HTERT RPE-1 (cell line): ENCODE data around the gene CETN2.
"Not testable (repeated sequence)": the region's sequence is repeated elsewhere in the genome, so short reads cannot be mapped to it uniquely, and the experiment has no call there.

Experiments
- in situ Hi-C: fragments of 300-500 bp; cut with MboI; formaldehyde crosslinking; loops from 4 replicates; pipeline ENCODE4 v1.14.3; 2020; ENCODE audit warnings: low sequenced_read_pairs

Gene CETN2

DNA sequence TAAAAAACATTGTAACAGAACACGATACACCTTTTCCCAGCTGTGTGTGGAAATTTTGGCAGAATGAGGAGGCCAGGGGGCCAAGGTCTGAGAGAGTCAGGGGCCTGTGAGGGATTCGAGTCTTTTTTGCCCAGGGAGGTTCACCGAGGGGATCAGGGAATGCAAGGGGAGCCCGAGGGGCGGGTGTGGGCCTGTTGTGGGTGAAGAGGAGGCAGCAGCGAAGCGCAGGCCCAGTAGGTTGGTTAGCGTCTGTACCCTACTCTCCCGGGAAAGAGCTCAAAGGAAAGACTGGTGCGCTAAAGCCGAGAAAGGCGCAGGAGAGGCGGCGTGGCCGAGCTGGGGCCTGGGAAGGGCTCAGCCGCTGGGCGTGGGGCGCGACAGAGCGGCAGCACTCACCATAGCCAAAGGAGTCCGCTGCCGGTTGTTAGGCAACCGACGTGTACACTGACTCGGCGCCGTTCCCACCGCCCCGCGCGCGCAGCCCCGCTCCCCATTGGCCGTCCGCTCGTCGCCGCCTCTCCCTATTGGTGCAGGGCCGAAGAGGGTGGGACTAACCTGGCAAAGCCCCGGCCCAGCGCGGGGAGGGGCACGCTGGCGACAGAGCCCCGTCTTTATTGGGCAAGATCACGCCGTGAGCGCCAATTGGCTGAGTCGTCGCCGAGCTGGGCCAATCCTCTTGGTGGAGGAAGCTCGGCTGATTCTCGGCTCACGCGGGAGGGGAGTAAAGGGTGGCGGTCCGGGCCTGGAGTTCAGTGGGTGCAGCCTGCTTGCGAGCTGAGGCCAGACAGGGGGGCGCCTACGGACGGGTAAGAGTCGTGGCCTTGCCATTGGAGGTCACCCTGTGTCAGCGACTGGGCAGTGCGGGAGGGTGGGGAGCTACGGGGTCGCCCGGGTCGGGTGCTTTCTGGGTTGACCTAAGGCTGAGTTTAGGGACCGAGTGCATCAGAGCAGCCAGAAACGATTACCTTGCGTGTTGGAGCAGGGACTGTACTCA is at the start of gene CETN2, which contains the start of gene NSDHL:
Gene CETN2, minus strand, starts transcription at position 446 of the 994 bp plus-strand sequence. Its CDS starts 47 bp downstream, at position 399.
Gene NSDHL, plus strand, starts transcription at position 752 of the 994 bp plus-strand sequence. CDS start 15,262 bp downstream, outside the sequence.
- in situ Hi-C loops, result no loop called here

DNA sequence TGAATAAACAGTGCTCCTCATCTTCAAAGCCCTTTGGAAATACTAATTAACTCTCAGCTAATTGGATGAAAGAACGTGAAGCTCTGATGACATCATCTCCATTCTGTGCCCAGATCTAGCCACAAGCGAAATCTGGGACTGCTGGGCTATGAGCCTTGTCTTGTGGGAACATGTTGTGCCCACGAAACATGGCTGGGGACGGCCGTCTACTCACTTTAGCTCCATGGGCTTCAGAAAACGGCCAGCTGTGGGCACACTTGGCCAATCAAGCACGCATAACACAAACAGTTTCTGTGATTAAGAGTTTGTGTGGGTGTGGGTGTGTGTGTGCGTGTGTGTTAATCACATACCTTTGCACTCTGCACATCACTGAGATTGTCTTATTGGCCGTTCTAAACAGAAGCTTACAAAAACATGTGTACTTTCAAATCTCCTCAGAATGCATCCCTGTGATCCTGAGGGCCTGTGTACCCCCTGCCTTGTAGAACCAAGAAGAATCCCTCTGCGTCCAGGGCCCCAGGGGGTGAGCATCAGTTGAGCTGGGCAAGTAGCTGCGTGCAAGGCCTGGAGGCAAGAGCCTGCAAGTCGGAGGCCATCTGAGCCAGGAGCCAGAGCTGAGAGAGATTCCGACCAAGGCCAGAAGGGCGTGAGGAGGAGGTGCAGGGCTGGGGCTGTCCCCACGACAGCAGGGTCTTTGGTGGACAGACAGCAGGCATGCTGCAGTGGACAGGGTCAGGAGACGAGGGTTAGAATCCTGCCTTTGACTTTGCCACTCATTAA is 48.6 kb upstream of the CETN2 start:
- in situ Hi-C loops, result no loop called here

DNA sequence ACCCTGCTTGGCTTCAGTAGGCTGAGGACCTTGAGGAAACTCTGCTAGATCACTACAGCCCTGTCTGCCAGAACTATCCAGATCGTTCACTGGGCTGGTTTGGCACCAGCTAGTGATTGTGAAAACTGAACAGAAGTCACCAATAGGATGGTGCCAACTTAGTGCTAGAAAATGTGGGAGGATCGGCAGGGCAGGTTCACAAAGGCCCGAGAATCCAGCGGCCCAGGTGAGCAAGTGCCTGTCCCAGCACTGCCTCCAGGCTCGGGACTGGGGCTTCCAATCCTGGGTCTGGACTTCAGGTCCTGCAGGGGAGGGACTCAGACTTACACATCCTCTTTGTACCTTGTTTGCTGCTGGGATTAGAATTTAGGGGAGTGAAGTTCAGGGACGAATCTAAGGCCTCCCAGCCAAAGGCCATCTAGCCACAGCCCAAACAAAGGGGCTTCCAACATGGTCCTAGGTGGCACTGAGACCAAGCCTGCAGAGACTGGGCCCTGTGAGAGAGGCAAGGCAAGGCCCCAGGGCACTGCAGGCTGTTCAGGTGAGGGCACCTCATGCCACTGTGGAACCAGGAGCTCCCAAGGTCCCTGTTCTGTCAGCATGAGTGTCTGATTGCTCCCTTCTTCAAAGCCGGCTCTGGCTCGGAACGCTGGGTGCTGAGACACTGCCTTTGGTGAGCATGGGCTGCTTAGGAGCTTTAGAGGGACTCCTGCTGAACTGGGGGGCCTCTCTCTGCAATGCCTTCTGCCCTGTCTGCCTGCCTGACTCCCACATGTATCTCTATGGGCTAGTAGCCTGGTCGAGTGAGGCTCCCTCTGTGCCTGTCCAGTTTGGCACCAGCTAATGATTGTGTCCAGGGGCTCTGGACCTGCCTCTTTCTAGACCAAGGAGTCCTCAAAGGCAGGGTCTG is 46.6 kb upstream of the CETN2 start:
- in situ Hi-C loops, result no loop called here

DNA sequence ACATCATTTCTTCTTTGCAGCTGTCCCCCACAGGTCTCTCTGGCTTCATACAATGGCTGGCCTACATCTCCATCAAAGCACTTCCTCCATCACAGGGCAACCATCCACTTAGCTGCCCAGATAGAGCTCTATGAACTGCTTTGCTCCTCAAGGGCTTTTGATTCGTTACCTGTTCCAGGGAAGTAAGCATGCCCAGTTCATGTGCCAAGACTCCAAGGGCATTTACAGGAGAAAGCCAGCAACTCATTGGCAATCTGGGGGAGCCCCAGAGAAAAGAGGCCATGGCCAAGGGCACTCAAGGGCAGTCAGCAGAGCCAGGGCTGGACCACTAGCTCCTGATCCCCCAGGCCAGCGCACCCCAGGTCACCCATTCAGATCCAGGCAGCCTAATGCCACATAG is 42.8 kb upstream of the CETN2 start:
- in situ Hi-C loops, result no loop called here

DNA sequence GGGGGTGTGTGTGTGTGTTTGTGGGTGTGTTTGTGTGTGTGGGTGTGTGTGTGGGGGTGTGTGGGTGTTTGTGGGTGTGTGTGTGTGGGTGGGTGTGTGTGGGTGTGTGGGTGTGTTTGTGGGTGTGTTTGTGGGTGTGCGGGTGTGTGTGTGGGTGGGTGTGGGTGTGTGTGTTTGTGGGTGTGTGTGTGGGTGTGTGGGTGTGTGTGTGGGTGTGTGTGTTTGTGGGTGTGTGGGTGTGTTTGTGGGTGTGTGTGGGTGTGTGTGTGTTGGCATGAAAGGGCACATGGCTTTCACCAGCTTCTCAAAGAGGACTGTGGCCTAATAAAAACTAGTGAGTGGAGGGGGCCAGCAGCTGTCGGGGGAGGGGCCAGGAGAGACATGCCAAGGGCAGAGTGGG is 42.0 kb upstream of the CETN2 start:
- in situ Hi-C loops, result no loop called here

DNA sequence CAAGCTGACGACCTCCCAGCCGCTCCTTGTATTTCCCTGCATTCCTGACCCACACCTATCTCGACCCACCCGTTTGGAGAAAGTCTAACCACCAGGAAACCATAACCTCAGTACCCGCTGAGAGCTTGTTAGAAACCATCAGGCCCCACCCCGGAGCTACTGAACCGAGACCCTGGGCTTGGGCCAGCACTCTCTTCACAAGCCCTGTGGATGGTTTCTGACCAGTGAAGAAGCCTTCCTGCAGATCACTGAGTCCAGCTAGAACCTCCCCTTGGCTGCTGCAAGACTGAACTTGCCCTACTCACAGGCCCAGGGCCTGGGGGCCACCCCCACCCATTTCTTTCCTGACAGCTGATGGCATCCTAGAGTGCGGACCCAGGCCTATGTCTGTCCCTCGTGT is 40.7 kb upstream of the CETN2 start:
- in situ Hi-C loops, result no loop called here

DNA sequence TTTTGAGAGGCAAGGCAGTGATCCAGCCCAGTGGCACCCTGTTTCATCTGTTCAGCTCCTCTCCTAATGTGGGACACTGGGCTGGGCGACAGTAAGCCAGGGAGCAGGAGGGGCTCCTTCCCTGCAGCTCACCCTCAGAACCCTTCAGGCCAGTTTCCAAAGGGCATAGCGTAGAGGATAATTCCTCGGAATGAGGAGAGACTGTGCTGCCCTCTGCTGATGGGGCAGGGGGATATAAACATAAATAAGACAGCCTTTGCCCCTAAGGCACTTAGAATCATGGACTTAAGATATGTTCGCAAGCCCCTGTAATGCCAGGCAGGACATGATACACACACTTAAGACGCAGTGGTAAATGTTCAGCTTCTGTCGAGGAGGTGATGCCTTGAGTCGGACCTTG is 39.4 kb upstream of the CETN2 start:
- in situ Hi-C loops, result no loop called here

DNA sequence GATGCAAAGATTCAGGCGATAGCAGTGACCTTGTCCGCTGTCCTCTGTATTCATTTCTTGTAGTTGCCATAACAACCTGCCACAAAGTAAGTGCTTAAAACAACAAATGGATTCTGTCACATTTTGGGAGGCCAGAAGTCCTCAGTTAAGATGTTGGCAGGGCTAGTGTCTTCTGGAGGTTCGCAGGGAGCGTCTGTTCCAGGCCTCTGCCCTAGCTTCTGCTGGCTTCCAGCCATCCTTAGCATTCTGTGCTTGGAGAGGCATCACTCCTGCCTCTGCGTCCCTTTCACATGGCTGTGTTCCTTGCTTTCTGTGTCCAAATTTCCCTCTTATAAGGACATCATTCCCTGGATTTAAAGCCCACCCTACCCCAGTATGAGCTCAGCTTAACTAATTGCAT is 35.8 kb upstream of the CETN2 start:
- in situ Hi-C loops, result no loop called here

DNA sequence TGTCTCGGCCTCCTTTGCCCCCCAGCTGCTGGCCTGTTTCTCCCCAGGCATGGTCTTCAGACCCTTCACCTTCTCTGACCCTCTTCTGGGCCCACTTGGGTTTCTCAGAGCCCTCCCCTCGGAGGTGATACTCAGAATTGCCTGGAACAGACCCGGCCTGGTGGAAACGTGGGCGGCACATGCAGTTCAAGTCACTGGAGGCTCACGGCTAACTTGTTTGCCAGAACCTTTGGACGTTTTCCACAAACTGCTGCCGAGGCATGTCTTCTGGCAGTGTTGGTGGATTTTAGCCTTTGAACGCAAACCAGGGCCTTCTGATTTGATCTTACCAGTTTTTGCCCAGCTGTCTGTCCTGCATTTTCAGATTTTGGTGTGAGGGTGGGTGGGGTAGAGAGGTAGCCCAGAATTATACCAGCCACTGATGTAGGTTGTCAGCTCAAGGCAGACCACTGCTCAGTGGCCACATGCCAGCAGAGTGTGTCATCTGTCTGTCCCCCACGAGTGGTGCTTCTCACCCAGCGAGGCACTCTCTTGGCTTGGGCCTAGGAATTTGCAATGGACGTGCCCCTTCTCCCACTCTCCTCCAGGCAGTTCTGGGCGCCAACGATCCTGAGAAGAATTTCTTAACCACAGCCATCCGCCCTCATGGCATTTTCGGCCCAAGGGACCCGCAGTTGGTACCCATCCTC is 34.8 kb upstream of the CETN2 start:
- in situ Hi-C loops, result no loop called here

DNA sequence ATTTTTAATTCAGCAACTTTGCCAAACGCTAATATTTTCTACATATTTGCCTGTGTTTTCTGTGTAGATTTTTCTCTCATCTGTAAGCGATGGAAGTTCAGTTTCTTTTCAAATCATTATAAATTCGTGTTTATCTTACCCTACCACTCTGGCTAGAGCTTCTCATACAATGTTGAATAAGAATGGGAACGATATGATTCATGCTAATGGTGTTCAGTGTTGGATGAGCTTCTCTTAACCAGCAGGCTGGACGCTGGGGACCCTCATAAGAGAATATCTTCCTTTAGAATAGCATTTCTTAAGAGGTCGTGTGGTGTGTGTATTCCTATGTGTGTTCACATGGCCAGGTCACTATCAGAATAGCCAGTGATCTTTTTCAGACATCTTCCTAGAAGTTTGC is 31.3 kb upstream of the CETN2 start:
- in situ Hi-C loops, result no loop called here

DNA sequence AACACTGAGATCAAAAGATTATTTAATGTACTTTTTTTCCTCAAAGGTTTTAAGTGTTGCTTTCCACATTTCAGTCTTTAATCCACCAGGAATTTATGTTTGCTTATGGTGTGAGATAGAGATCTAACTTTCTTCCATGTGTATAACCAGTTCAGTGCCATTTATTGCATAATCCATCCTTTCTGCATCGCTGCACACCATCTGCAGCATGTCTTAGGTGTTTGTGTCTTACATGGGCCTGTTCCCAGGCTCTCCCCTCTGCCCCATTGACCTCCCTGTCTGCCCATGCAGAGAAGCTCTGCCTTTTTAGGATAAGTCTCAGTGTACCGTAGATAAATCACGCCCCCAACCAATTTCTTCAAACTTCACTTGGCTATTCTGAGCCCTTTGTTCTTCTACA is 30.6 kb upstream of the CETN2 start:
- in situ Hi-C loops, result no loop called here

DNA sequence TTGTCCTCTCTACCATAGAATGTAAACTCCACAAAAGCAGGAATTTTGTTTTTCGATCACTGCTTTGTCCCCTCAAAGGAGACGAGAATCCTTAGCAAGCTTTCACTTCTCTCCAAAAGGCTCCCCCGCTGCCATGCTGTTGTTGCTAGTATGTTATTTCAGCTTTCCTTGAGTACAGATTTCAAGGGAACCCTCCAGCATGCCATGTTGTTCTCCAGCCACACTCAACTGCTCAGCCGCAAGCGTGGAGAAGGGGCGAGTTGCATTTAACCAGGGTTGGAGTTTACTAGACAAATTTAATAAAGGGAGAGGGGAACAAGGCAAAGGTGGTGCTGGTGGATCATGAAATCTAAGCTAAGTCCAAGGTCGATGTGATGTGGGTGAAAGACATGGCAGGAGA is 23.4 kb upstream of the CETN2 start:
- in situ Hi-C loops, result no loop called here

DNA sequence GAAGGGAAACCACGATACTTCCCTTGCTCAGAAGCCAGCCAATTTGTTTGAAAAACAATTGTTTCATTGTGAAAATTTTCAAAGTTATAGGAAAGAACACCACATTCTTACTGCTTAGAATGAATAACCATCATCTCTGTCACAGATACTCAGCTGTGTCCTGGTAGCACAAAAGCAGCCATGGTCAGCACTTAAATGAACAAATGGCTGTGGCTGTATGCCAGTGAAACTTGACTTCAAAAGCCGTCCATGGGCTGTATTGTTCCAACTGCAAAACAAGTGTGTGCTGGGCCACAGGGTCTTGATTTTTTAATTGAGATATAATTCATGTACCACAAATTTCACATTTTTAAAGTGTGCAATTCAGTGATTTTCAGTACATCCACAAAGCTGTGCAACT is 19.9 kb upstream of the CETN2 start:
- in situ Hi-C loops, result no loop called here

DNA sequence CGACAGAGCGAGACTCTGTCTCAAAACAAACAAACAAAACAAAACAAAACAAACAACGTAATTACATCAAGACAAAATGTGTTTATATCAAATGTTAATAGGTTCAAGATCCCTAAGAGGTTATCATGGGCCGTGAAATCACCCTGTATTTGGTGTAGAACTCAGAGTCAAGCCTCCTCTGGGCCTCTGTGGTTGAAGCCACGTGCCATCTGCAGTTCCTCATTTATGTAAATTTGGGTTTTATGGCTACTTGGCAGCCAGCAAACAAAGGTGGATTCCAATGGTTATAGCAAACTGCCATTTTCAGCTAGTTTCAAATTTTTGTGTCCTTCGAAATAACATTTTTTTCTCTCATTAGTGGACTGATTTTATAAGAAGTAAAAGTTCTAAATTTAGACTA is 16.7 kb upstream of the CETN2 start:
- in situ Hi-C loops, result no loop called here

DNA sequence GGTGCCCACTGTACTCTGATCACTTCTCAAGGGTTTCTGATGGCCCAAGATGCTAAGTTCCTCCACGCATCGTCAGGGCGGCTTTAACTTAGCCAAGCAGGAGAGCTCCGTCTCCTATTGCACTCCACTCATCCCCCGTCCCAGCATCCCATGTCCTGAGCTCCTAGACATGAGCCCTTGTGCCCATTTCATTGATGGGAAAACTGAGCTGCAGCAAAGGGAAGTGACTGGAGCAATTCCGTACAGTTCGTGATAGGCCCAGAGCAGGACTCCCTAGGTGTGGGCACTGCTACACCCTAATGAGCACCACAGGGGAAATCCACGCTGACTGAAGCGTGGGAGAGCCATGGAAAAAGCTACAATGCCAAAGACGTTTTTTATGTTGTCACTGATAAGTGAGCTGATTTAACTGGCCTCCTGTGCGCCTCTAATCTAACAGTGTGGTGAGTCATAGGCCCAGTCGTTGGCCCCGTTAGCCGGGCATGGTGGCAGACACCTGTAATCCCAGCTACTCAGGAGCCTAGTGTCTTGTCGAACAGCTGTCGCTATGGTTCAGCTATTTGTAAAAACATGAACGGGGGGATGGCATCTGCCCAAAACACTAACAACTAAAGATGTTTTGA is 15.2 kb upstream of the CETN2 start:
- in situ Hi-C loops, result no loop called here

DNA sequence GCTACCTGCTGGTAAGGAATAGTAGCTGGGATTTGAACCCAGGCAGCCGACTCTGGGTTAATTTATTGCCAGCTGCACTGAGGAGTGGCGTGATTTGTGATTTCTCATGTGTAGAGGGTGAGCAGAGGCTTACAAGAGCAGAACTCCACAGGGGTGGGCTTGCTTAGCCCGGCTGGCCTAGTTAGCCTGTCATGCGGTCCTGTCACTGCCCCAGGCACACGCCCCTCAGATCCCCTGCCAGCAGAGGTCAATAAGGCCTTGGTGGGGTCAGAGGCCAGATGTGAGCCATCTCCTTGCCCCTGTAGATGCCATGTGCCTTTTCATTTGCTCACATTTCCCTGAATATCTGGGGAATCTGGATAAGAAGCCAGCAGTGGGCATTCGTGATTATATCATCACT is 13.7 kb upstream of the CETN2 start:
- in situ Hi-C loops, result no loop called here

DNA sequence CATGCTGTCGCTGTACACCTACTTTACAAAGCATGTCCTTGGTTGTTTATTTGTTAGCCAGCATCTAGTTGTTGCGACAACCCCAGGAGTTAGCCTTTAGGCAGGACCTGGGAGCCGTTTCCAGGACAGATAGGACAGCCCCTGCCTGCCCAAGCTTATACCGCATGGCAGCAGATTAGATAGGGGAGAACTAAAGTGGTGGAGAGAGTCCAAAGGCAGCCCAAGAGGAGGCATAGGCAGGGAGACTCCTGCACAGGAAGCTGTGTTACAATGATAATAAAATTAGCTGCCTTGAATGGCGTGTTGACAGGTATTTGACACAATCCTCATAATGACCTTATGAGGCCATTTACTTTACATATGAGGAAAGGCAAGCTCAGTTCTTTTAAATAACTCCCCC is 13.3 kb upstream of the CETN2 start:
- in situ Hi-C loops, result no loop called here

DNA sequence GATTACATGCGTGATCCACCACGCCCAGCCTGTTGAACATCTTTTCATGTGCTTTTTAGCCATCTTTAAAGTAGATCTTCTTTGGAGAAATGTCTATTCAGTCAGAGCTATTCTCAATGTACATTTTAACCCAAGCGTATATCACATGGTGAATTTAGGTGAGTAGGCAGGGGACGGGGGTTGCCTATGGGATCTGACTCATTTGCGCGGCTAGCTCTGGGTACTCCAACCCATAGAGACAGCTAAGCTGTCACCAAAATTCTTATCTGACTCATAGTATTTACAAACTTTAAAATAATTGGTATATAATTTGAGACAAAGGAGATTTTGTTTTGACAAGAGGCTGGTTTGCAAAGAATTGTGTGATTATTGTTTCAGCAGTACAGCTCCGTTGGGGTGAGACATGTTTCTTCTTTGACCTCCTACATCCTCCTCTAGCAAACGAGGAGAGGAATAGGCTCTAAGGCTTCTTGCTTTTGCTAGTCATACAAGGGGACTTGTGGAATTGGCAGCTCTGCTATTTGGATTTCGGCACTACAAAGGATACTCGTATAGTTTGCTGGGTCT is 12.3 kb upstream of the CETN2 start:
- in situ Hi-C loops, result no loop called here

DNA sequence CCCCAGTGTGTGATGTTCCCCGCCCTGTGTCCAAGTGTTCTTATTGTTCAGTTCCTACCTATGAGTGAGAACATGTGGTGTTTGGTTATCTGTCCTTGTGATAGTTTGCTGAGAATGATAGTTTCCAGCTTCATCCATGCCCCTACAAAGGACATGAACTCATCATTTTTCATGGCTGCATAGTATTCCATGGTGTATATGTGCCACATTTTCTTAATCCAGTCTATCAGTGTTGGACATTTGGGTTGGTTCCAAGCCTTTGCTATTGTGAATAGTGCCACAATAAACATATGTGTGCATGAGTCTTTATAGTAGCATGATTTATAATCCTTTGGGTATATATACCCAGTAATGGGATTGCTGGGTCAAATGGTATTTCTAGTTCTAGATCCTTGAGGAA is 4.9 kb upstream of the CETN2 start:
- in situ Hi-C loops, result not testable (repeated sequence)
